ES-I3 (cell line): ENCODE data around the gene KCTD16.

ENCODE experiments used
- H3K36me3 ChIP-seq: 2 replicates; pipeline ENCODE4 v1.6.1; 2013; ENCODE audit warnings: mild to moderate bottlenecking, low read length, control low read depth, moderate library complexity; ENCODE audit not compliant: insufficient read depth
- H3K4me1 ChIP-seq: 2 replicates; pipeline ENCODE4 v1.6.1; 2013; ENCODE audit warnings: mild to moderate bottlenecking, control low read depth, low read length; ENCODE audit not compliant: insufficient read depth
- H3K9ac ChIP-seq: 2 replicates; pipeline ENCODE4 v1.6.1; 2013; ENCODE audit warnings: low read depth, mild to moderate bottlenecking, low read length, moderate library complexity
- H3K9me3 ChIP-seq: 2 replicates; pipeline ENCODE4 v1.6.1; 2013; ENCODE audit warnings: mild to moderate bottlenecking, low read length, moderate library complexity; ENCODE audit not compliant: control insufficient read depth, insufficient read depth

Gene KCTD16

GRCh38 chr5:144378681-144379080, 208.0 kb downstream of the KCTD16 start:
- Histone ChIP-seq H3K9ac (no peak overlapping the region), H3K4me1 (peaks cover 7% of the 10 kb centered on the region; the same call in 1 of the 2 replicates), H3K9me3 (no peaks in the 10 kb centered on the region), H3K36me3 (no peaks in the 10 kb centered on the region)

- Histone ChIP-seq H3K9me3 (no peaks in the 10 kb centered on the region), H3K4me1 (peaks cover 7% of the 10 kb centered on the region; the same call in 1 of the 2 replicates), H3K9ac (no peak overlapping the region), H3K36me3 (no peaks in the 10 kb centered on the region)
Observed at GRCh38 chr5:144385597-144385996, 214.9 kb downstream of the KCTD16 start.

GRCh38 chr5:144386315-144386714, 215.6 kb downstream of the KCTD16 start:
- peaks cover 7% of the 10 kb centered on the region; the same call in 1 of the 2 replicates for H3K4me1 ChIP-seq
- H3K9me3 ChIP-seq: no peaks in the 10 kb centered on the region
- no peak overlapping the region for H3K9ac ChIP-seq
- H3K36me3 ChIP-seq: no peaks in the 10 kb centered on the region

GRCh38 chr5:144390133-144390532, 219.5 kb downstream of the KCTD16 start:
- Histone ChIP-seq H3K36me3 (no peaks in the 10 kb centered on the region), H3K9me3 (no peaks in the 10 kb centered on the region), H3K4me1 (no peaks in the 10 kb centered on the region)

GRCh38 chr5:144391044-144391443, 220.4 kb downstream of the KCTD16 start:
- H3K4me1 ChIP-seq: no peaks in the 10 kb centered on the region
- no peak overlapping the region for H3K9ac ChIP-seq
- H3K9me3 ChIP-seq: no peaks in the 10 kb centered on the region
- no peaks in the 10 kb centered on the region for H3K36me3 ChIP-seq

More at GRCh38 chr5:144390133-144390532, 219.5 kb downstream of the KCTD16 start:
- no peak overlapping the region for H3K9ac ChIP-seq

GRCh38 chr5:144393641-144394435, 223.2 kb downstream of the KCTD16 start:
- Histone ChIP-seq H3K36me3 (no peaks in the 10 kb centered on the region), H3K9ac (no peak overlapping the region), H3K9me3 (no peaks in the 10 kb centered on the region)

GRCh38 chr5:144395704-144396103, 225.0 kb downstream of the KCTD16 start:
- Histone ChIP-seq H3K9me3 (no peaks in the 10 kb centered on the region), H3K4me1 (no peaks in the 10 kb centered on the region), H3K36me3 (no peaks in the 10 kb centered on the region), H3K9ac (no peak overlapping the region)

More at GRCh38 chr5:144393641-144394435, 223.2 kb downstream of the KCTD16 start:
- H3K4me1 ChIP-seq: no peaks in the 10 kb centered on the region

GRCh38 chr5:144403058-144403457, 232.4 kb downstream of the KCTD16 start:
- Histone ChIP-seq H3K9me3 (no peaks in the 10 kb centered on the region), H3K9ac (no peak overlapping the region), H3K4me1 (no peaks in the 10 kb centered on the region), H3K36me3 (no peaks in the 10 kb centered on the region)

GRCh38 chr5:144403817-144404420, 233.2 kb downstream of the KCTD16 start:
- Histone ChIP-seq H3K4me1 (no peaks in the 10 kb centered on the region), H3K9ac (no peak overlapping the region), H3K9me3 (no peaks in the 10 kb centered on the region), H3K36me3 (no peaks in the 10 kb centered on the region)

GRCh38 chr5:144404672-144405071, 234.0 kb downstream of the KCTD16 start:
- Histone ChIP-seq H3K9ac (no peak overlapping the region), H3K36me3 (no peaks in the 10 kb centered on the region), H3K4me1 (no peaks in the 10 kb centered on the region), H3K9me3 (no peaks in the 10 kb centered on the region)

- Histone ChIP-seq H3K9ac (no peak overlapping the region), H3K36me3 (no peaks in the 10 kb centered on the region), H3K4me1 (no peaks in the 10 kb centered on the region), H3K9me3 (no peaks in the 10 kb centered on the region)
Observed at GRCh38 chr5:144405991-144406390, 235.3 kb downstream of the KCTD16 start.

- no peaks in the 10 kb centered on the region for H3K36me3 ChIP-seq
- no peak overlapping the region for H3K9ac ChIP-seq
- no peaks in the 10 kb centered on the region for H3K9me3 ChIP-seq
- H3K4me1 ChIP-seq: no peaks in the 10 kb centered on the region
Observed at GRCh38 chr5:144406442-144406841, 235.8 kb downstream of the KCTD16 start.

- no peak overlapping the region for H3K9ac ChIP-seq
- no peaks in the 10 kb centered on the region for H3K4me1 ChIP-seq
- no peaks in the 10 kb centered on the region for H3K36me3 ChIP-seq
- H3K9me3 ChIP-seq: no peaks in the 10 kb centered on the region
Observed at GRCh38 chr5:144414202-144415029, 243.7 kb downstream of the KCTD16 start.

GRCh38 chr5:144416196-144416595, 245.5 kb downstream of the KCTD16 start:
- no peaks in the 10 kb centered on the region for H3K36me3 ChIP-seq
- H3K4me1 ChIP-seq: peaks cover 2% of the 10 kb centered on the region; the same call in 1 of the 2 replicates
- no peaks in the 10 kb centered on the region for H3K9me3 ChIP-seq
- no peak overlapping the region for H3K9ac ChIP-seq
